ENCODE data around the gene NBPF26. TPM values are rescaled to one million over a fixed set of nuclear protein-coding genes. Genes with fewer than 3 reads are reported as not detected.
"Not testable (repeated sequence)": the region's sequence is repeated elsewhere in the genome, so short reads cannot be mapped to it uniquely, and the experiment has no call there.

Gene NBPF26
- total and polyA plus RNA-seq, 2 donors (not counting 1 experiment from before 2014, with no cell fraction given) = 18.6 to 29.0 TPM

- H3K9ac ChIP-seq (ENCODE audit: low read length); intact Hi-C loops (cut with micrococcal nuclease); H3K79me2 ChIP-seq (ENCODE audit: control insufficient read depth, insufficient read depth, low read length); H3K9me3 ChIP-seq (ENCODE audit: control extremely low read depth in 1 of 3, control insufficient read depth in 2 of 3, insufficient read depth in 1 of 3, low read length in 2 of 3); H3K27me3 Mint-ChIP-seq; H3K4me1 Mint-ChIP-seq; H3K36me3 ChIP-seq (replicated peaks in 1 of 2; ENCODE audit: control extremely low read depth in 1 of 2, control insufficient read depth in 1 of 2, extremely low read depth in 1 of 2, insufficient read depth in 2 of 2, low read length in 1 of 2); H3K4me3 Mint-ChIP-seq; H3K27ac ChIP-seq (ENCODE audit: low read length in 2 of 2); CTCF ChIA-PET; ATAC-seq (ENCODE audit: low read depth); H3K4me2 ChIP-seq (replicated peaks; ENCODE audit: low read depth, low read length, poor library complexity, severe bottlenecking); H3K9me3 Mint-ChIP-seq (ENCODE audit: insufficient read depth); H2AFZ ChIP-seq (ENCODE audit: insufficient read depth, low read depth, low read length, poor library complexity, severe bottlenecking); H3K4me1 ChIP-seq (ENCODE audit: control insufficient read depth in 2 of 2, insufficient read depth in 2 of 2, low read length in 2 of 2); H3K4me3 ChIP-seq (ENCODE audit: control extremely low read depth in 1 of 5, extremely low read depth in 1 of 5, insufficient read depth in 1 of 5, low read depth in 2 of 5, low read length in 4 of 5); POLR2A ChIA-PET; H3K27me3 ChIP-seq (replicated peaks in 1 of 4; ENCODE audit: control extremely low read depth in 1 of 4, control insufficient read depth in 3 of 4, insufficient read depth in 4 of 4, low read length in 3 of 4); H4K20me1 ChIP-seq (ENCODE audit: control insufficient read depth, insufficient read depth, low read length, poor library complexity, severe bottlenecking); H3K27ac Mint-ChIP-seq: not testable (repeated sequence)
- peak; percentile 41 for TF ChIP-seq CTCF (IDR thresholded peaks at IDR 0.05)
- DNase-seq = peak; percentile 12
- WGBS (ENCODE audit: insufficient coverage) = 13% methylated on average over 4 of the region's 10 CpGs
Observed at GRCh38 chr1:120811822-120812221, 88.1 kb downstream of the NBPF26 start.

GRCh38 chr1:120825051-120825450 is 101.3 kb downstream of the NBPF26 start:
- DNase-seq; H4K20me1 ChIP-seq (ENCODE audit: control insufficient read depth, insufficient read depth, low read length, poor library complexity, severe bottlenecking); H3K27ac Mint-ChIP-seq; H3K9me3 Mint-ChIP-seq (ENCODE audit: insufficient read depth); H3K79me2 ChIP-seq (ENCODE audit: control insufficient read depth, insufficient read depth, low read length); H3K9me3 ChIP-seq (ENCODE audit: control extremely low read depth in 1 of 3, control insufficient read depth in 2 of 3, insufficient read depth in 1 of 3, low read length in 2 of 3); H3K4me1 Mint-ChIP-seq; ATAC-seq (ENCODE audit: low read depth); intact Hi-C loops (cut with micrococcal nuclease); H3K27me3 Mint-ChIP-seq; H3K36me3 ChIP-seq (replicated peaks in 1 of 2; ENCODE audit: control extremely low read depth in 1 of 2, control insufficient read depth in 1 of 2, extremely low read depth in 1 of 2, insufficient read depth in 2 of 2, low read length in 1 of 2); POLR2A ChIA-PET; H3K27ac ChIP-seq (ENCODE audit: low read length in 2 of 2); H3K4me2 ChIP-seq (replicated peaks; ENCODE audit: low read depth, low read length, poor library complexity, severe bottlenecking); H3K9ac ChIP-seq (ENCODE audit: low read length); H3K4me3 Mint-ChIP-seq; H3K4me3 ChIP-seq (ENCODE audit: control extremely low read depth in 1 of 5, extremely low read depth in 1 of 5, insufficient read depth in 1 of 5, low read depth in 2 of 5, low read length in 4 of 5); H3K4me1 ChIP-seq (ENCODE audit: control insufficient read depth in 2 of 2, insufficient read depth in 2 of 2, low read length in 2 of 2); H2AFZ ChIP-seq (ENCODE audit: insufficient read depth, low read depth, low read length, poor library complexity, severe bottlenecking); CTCF ChIA-PET; H3K27me3 ChIP-seq (replicated peaks in 1 of 4; ENCODE audit: control extremely low read depth in 1 of 4, control insufficient read depth in 3 of 4, insufficient read depth in 4 of 4, low read length in 3 of 4): not testable (repeated sequence)
- WGBS (ENCODE audit: insufficient coverage) = no CpG with 5 or more reads among the region's 4 CpGs

- H3K27ac ChIP-seq (ENCODE audit: low read length in 2 of 2); H3K27ac Mint-ChIP-seq; H3K27me3 ChIP-seq (replicated peaks in 1 of 4; ENCODE audit: control extremely low read depth in 1 of 4, control insufficient read depth in 3 of 4, insufficient read depth in 4 of 4, low read length in 3 of 4); H3K9ac ChIP-seq (ENCODE audit: low read length); H3K79me2 ChIP-seq (ENCODE audit: control insufficient read depth, insufficient read depth, low read length); H3K9me3 Mint-ChIP-seq (ENCODE audit: insufficient read depth); H4K20me1 ChIP-seq (ENCODE audit: control insufficient read depth, insufficient read depth, low read length, poor library complexity, severe bottlenecking); POLR2A ChIA-PET; H2AFZ ChIP-seq (ENCODE audit: insufficient read depth, low read depth, low read length, poor library complexity, severe bottlenecking); CTCF ChIA-PET; H3K4me3 ChIP-seq (ENCODE audit: control extremely low read depth in 1 of 5, extremely low read depth in 1 of 5, insufficient read depth in 1 of 5, low read depth in 2 of 5, low read length in 4 of 5); H3K4me2 ChIP-seq (replicated peaks; ENCODE audit: low read depth, low read length, poor library complexity, severe bottlenecking); DNase-seq; H3K4me3 Mint-ChIP-seq; H3K4me1 Mint-ChIP-seq; ATAC-seq (ENCODE audit: low read depth); H3K4me1 ChIP-seq (ENCODE audit: control insufficient read depth in 2 of 2, insufficient read depth in 2 of 2, low read length in 2 of 2); H3K36me3 ChIP-seq (replicated peaks in 1 of 2; ENCODE audit: control extremely low read depth in 1 of 2, control insufficient read depth in 1 of 2, extremely low read depth in 1 of 2, insufficient read depth in 2 of 2, low read length in 1 of 2); H3K27me3 Mint-ChIP-seq; intact Hi-C loops (cut with micrococcal nuclease); H3K9me3 ChIP-seq (ENCODE audit: control extremely low read depth in 1 of 3, control insufficient read depth in 2 of 3, insufficient read depth in 1 of 3, low read length in 2 of 3): not testable (repeated sequence)
- WGBS (ENCODE audit: insufficient coverage) = no CpG with 5 or more reads among the region's 4 CpGs
Observed at GRCh38 chr1:120826623-120827022, 102.9 kb downstream of the NBPF26 start.

All from B cell (primary cell).